ENCODE measurements around the gene DLG2. TPM values are rescaled to one million over a fixed set of nuclear protein-coding genes. Genes with fewer than 3 reads are reported as not detected.

Gene DLG2
- polyA plus RNA-seq, 3 donors: 0.24 to 0.39 TPM; not detected in 1

DNA sequence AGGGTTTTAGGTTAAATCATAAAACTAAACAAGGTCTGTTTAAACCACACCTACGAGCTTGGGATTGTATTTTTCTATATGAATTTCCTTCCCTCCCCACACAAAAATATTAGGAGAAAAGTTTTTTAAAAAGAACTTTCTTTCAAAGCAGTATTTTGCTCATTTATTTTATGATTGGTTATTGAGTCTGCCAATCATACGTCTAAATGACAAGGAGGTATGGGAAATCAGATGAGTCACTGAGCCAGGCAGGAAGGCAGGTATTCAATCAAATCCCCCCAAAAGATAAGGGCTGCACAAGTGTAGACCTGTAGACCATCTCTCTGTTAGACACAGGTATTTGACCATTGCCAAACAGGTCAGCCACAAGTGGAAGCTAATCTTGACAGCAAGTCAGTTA, 1900.8 kb downstream of the DLG2 start:
- Mint-ChIP-seq H3K27ac (no peak overlapping the region), H3K36me3 (no peaks in the 10 kb centered on the region), H3K9me3 (no peaks in the 10 kb centered on the region), H3K4me1 (no peaks in the 10 kb centered on the region), H3K4me3 (no peak overlapping the region), H3K27me3 (ENCODE audit: low read depth in 3 of 3) (peaks cover 3 to 8% (median 5%) of the 10 kb centered on the region in 3 donors)
- Histone ChIP-seq H3K9me3 (replicated peaks in 1 of 2; ENCODE audit: control insufficient read depth in 1 of 2, insufficient read depth in 1 of 2, low read length in 2 of 2) (no peaks in the 10 kb centered on the region), H3K79me2 (ENCODE audit: insufficient read depth, low read length) (no peaks in the 10 kb centered on the region), H4K20me1 (ENCODE audit: insufficient read depth, low read length) (no peaks in the 10 kb centered on the region), H3K4me1 (ENCODE audit: control insufficient read depth in 1 of 2, insufficient read depth in 2 of 2, low read length in 2 of 2) (no peaks in the 10 kb centered on the region), H3K4me3 (replicated peaks in 1 of 3; ENCODE audit: low read depth in 2 of 3, low read length in 3 of 3) (no peak overlapping the region), H2AFZ (ENCODE audit: insufficient read depth, low read depth, low read length, poor library complexity, severe bottlenecking) (no peak overlapping the region), H3K9ac (ENCODE audit: insufficient read depth, low read length, poor library complexity, severe bottlenecking) (no peak overlapping the region), H3K27me3 (ENCODE audit: control insufficient read depth in 2 of 2, insufficient read depth in 2 of 2, low read length in 2 of 2) (peaks cover 0 to 4% of the 10 kb centered on the region in 2 donors), H3K36me3 (replicated peaks in 1 of 2; ENCODE audit: control insufficient read depth in 1 of 2, insufficient read depth in 2 of 2, low read length in 2 of 2) (no peaks in the 10 kb centered on the region), H3K27ac (ENCODE audit: low read depth in 1 of 2, low read length in 2 of 2) (no peak overlapping the region), H3K4me2 (replicated peaks; ENCODE audit: extremely low read depth, low read length, poor library complexity, severe bottlenecking) (no peak overlapping the region)
- TF ChIP-seq, protein P1, sequence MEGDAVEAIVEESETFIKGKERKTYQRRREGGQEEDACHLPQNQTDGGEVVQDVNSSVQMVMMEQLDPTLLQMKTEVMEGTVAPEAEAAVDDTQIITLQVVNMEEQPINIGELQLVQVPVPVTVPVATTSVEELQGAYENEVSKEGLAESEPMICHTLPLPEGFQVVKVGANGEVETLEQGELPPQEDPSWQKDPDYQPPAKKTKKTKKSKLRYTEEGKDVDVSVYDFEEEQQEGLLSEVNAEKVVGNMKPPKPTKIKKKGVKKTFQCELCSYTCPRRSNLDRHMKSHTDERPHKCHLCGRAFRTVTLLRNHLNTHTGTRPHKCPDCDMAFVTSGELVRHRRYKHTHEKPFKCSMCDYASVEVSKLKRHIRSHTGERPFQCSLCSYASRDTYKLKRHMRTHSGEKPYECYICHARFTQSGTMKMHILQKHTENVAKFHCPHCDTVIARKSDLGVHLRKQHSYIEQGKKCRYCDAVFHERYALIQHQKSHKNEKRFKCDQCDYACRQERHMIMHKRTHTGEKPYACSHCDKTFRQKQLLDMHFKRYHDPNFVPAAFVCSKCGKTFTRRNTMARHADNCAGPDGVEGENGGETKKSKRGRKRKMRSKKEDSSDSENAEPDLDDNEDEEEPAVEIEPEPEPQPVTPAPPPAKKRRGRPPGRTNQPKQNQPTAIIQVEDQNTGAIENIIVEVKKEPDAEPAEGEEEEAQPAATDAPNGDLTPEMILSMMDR (IDR thresholded peaks at IDR 0.05): no peak
- DNase-seq: no peak
- WGBS (ENCODE audit: insufficient coverage): 67% methylated on average over 1 of the region's 2 CpGs
- intact Hi-C loops (cut with micrococcal nuclease): no loop called here

DNA sequence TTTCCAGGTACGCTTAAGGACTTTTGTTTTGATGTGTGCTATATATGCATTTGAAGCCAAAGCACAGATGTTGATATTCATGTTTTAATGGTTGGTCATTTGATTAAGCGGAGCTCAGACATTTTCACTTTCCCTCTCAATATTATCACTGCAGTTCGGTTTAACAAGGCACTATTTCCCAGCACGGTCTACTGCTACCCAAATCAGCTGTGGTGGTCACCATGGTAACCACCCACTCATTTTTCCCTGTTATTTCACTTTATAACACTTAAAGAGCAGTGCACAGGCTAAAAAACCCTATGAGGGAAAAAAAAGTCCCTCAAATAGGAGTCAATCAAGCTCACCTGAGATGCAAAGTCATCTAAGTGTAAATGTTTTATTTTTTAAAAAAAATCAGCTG, 1901.4 kb downstream of the DLG2 start:
- Histone ChIP-seq H3K36me3 (replicated peaks in 1 of 2; ENCODE audit: control insufficient read depth in 1 of 2, insufficient read depth in 2 of 2, low read length in 2 of 2) (no peaks in the 10 kb centered on the region), H3K4me3 (replicated peaks in 1 of 3; ENCODE audit: low read depth in 2 of 3, low read length in 3 of 3) (no peak overlapping the region), H3K9ac (ENCODE audit: insufficient read depth, low read length, poor library complexity, severe bottlenecking) (no peak overlapping the region), H3K27me3 (ENCODE audit: control insufficient read depth in 2 of 2, insufficient read depth in 2 of 2, low read length in 2 of 2) (peaks cover 0 to 4% of the 10 kb centered on the region in 2 donors), H3K79me2 (ENCODE audit: insufficient read depth, low read length) (no peaks in the 10 kb centered on the region), H3K4me1 (ENCODE audit: control insufficient read depth in 1 of 2, insufficient read depth in 2 of 2, low read length in 2 of 2) (no peaks in the 10 kb centered on the region), H2AFZ (ENCODE audit: insufficient read depth, low read depth, low read length, poor library complexity, severe bottlenecking) (no peak overlapping the region), H3K27ac (ENCODE audit: low read depth in 1 of 2, low read length in 2 of 2) (no peak overlapping the region), H3K4me2 (replicated peaks; ENCODE audit: extremely low read depth, low read length, poor library complexity, severe bottlenecking) (no peak overlapping the region), H3K9me3 (replicated peaks in 1 of 2; ENCODE audit: control insufficient read depth in 1 of 2, insufficient read depth in 1 of 2, low read length in 2 of 2) (no peaks in the 10 kb centered on the region), H4K20me1 (ENCODE audit: insufficient read depth, low read length) (no peaks in the 10 kb centered on the region)
- intact Hi-C loops (cut with micrococcal nuclease): no loop called here
- TF ChIP-seq, protein P1 (IDR thresholded peaks at IDR 0.05): no peak
- Mint-ChIP-seq H3K27me3 (ENCODE audit: low read depth in 3 of 3) (peaks cover 3 to 9% (median 5%) of the 10 kb centered on the region in 3 donors), H3K4me1 (no peaks in the 10 kb centered on the region), H3K9me3 (no peaks in the 10 kb centered on the region), H3K36me3 (no peaks in the 10 kb centered on the region), H3K4me3 (no peak overlapping the region), H3K27ac (no peak overlapping the region)
- DNase-seq: no peak
- 30% methylated on average over 2 of the region's 4 CpGs for WGBS (ENCODE audit: insufficient coverage)

Measured in CD14-positive monocyte (primary cell).